Parathyroid adenoma (tissue), 2 donors: ENCODE measurements around the gene MAPK8IP3.

ENCODE experiments used
- H2AFZ ChIP-seq: fragments of 300-600 bp; sonication (generic); one replicate; pipeline ENCODE4 v1.7.0; 2017; ENCODE audit warnings: antibody characterized with exemption, mild to moderate bottlenecking
- H3K27ac ChIP-seq: fragments of 300-600 bp; sonication (generic); one replicate; pipeline ENCODE4 v1.7.0; 2017
- H3K27me3 ChIP-seq: fragments of 300-600 bp; sonication (generic); one replicate; pipeline ENCODE4 v1.7.0; 2017; ENCODE audit warnings: low read length; ENCODE audit not compliant: control insufficient read depth, insufficient read depth
- H3K36me3 ChIP-seq: fragments of 300-600 bp; sonication (generic); one replicate; pipeline ENCODE4 v1.7.0; 2017; ENCODE audit warnings: low read length; ENCODE audit not compliant: control insufficient read depth, insufficient read depth
- H3K4me1 ChIP-seq: fragments of 300-600 bp; sonication (generic); one replicate; pipeline ENCODE4 v1.7.0; 2017; ENCODE audit warnings: control low read depth
- H3K4me2 ChIP-seq: fragments of 300-600 bp; sonication (generic); one replicate; pipeline ENCODE4 v1.7.0; 2017; ENCODE audit warnings: low read length
- H3K4me3 ChIP-seq: fragments of 300-600 bp; sonication (generic); one replicate; pipeline ENCODE4 v1.7.0; 2017; ENCODE audit warnings: low read depth, low read length
- H3K79me2 ChIP-seq: fragments of 300-600 bp; sonication (generic); one replicate; pipeline ENCODE4 v1.7.0; 2017; ENCODE audit warnings: control low read depth
- H3K9ac ChIP-seq: fragments of 300-600 bp; sonication (generic); one replicate; pipeline ENCODE4 v1.7.0; 2017; ENCODE audit warnings: mild to moderate bottlenecking
- H3K9me3 ChIP-seq: fragments of 300-600 bp; sonication (generic); one replicate; pipeline ENCODE4 v1.7.0; 2017; ENCODE audit warnings: low read length; ENCODE audit not compliant: control insufficient read depth
- TF ChIP-seq, protein P1 (sequence below): fragments of 300-600 bp; sonication (generic); IDR thresholded peaks from one replicate; pipeline ENCODE4 v1.7.0; 2017; ENCODE audit warnings: antibody characterized with exemption, mild to moderate bottlenecking
- donor health status: primary hyperparathyroidism.

The MAPK8IP3 gene

GRCh38 chr16:1743376-1744337, 37.7 kb downstream of the MAPK8IP3 start:
- H3K4me3 ChIP-seq, result no peak overlapping the region
- TF ChIP-seq, protein P1, sequence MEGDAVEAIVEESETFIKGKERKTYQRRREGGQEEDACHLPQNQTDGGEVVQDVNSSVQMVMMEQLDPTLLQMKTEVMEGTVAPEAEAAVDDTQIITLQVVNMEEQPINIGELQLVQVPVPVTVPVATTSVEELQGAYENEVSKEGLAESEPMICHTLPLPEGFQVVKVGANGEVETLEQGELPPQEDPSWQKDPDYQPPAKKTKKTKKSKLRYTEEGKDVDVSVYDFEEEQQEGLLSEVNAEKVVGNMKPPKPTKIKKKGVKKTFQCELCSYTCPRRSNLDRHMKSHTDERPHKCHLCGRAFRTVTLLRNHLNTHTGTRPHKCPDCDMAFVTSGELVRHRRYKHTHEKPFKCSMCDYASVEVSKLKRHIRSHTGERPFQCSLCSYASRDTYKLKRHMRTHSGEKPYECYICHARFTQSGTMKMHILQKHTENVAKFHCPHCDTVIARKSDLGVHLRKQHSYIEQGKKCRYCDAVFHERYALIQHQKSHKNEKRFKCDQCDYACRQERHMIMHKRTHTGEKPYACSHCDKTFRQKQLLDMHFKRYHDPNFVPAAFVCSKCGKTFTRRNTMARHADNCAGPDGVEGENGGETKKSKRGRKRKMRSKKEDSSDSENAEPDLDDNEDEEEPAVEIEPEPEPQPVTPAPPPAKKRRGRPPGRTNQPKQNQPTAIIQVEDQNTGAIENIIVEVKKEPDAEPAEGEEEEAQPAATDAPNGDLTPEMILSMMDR, result no peak
- no peaks in the 10 kb centered on the region for H3K36me3 ChIP-seq
- H3K79me2 ChIP-seq, result peaks cover 16% of the 10 kb centered on the region
- no peak overlapping the region for H2AFZ ChIP-seq
- no peak overlapping the region for H3K4me2 ChIP-seq
- no peaks in the 10 kb centered on the region for H3K9me3 ChIP-seq
- no peak overlapping the region for H3K9ac ChIP-seq
- no peaks in the 10 kb centered on the region for H3K27me3 ChIP-seq
- no peak overlapping the region for H3K27ac ChIP-seq
- no peaks in the 10 kb centered on the region for H3K4me1 ChIP-seq

DNA sequence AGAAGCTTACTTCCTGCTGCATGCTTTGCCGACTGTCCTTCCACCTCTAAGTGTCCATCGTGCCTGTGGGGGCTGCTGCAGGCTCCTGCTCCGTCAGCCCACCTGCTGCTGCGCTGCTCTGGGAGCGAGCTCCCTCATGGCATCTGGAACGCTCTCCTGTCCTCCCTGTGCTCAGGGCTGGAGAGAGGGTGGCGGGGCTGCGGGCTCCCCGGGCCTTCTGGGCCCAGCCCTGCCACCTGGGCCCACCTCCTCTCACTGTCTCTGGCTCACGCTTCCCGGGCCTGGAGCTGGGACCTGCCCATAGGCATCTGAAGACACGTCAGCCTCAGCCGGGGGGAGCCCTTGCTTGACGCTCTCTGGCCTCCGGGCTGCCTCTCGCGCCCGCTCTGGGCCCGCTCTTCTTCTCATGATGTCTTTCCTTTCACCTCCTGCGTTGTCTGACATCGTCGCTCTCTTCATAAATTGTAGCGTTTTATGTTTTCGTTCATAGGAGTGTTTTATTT, 38.4 kb downstream of the MAPK8IP3 start:
- Histone ChIP-seq H3K27me3 (no peaks in the 10 kb centered on the region), H2AFZ (no peak overlapping the region), H3K79me2 (peaks cover 15% of the 10 kb centered on the region), H3K9ac (no peak overlapping the region), H3K4me1 (no peaks in the 10 kb centered on the region), H3K9me3 (no peaks in the 10 kb centered on the region), H3K4me2 (no peak overlapping the region), H3K36me3 (no peaks in the 10 kb centered on the region), H3K27ac (no peak overlapping the region), H3K4me3 (no peak overlapping the region)
- TF ChIP-seq, protein P1, result no peak

- no peak overlapping the region for H3K4me3 ChIP-seq
- H3K9me3 ChIP-seq, result no peaks in the 10 kb centered on the region
- H3K4me2 ChIP-seq, result no peak overlapping the region
- no peaks in the 10 kb centered on the region for H3K4me1 ChIP-seq
- no peak overlapping the region for H3K9ac ChIP-seq
- no peaks in the 10 kb centered on the region for H3K36me3 ChIP-seq
- peaks cover 14% of the 10 kb centered on the region for H3K79me2 ChIP-seq
- no peak overlapping the region for H3K27ac ChIP-seq
- H3K27me3 ChIP-seq, result no peaks in the 10 kb centered on the region
- no peak overlapping the region for H2AFZ ChIP-seq
- TF ChIP-seq, protein P1, result no peak
Observed at GRCh38 chr16:1745181-1745899, 39.3 kb downstream of the MAPK8IP3 start.

DNA sequence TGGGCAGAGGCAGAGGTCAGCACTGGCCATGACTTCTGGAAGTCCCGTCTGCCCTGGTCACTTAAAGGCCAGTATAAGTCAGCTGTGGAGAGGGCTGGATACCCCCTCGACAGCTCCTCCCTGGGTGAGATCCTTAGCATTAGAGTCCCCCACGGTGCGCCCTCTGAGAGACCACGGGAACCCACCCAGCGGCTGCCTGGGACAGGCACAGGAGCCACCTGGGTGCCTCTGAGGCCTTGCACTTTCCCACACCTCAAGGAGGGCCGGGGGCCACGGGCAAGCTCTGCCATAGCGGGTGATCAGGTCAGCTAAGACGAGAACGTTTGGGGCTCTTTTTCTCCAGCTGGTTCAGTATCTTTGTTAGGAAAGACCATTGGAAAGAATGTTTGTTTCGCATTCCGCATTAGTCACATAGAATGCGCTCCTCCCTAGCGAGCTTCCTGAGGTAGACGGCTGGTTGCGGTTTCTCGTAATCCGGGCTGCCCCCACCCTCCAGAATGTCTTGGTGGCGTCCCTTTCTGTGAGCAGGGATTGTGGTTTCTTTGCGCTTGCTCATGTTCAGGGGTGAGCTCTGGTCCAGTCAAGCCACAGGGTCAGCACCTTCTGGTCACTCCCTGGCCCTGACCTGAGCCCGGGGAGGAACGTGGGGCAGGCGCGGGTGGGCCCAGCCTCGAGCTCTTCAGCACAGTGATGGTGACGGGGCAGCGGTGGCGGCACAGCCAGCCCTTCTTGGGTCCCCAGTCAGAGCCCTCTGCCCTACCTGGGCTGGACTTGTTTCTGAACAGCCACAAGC, 40.1 kb downstream of the MAPK8IP3 start:
- H3K4me2 ChIP-seq, result no peak overlapping the region
- H2AFZ ChIP-seq, result no peak overlapping the region
- no peak overlapping the region for H3K27ac ChIP-seq
- no peak overlapping the region for H3K9ac ChIP-seq
- no peaks in the 10 kb centered on the region for H3K4me1 ChIP-seq
- H3K36me3 ChIP-seq, result no peaks in the 10 kb centered on the region
- no peaks in the 10 kb centered on the region for H3K9me3 ChIP-seq
- TF ChIP-seq, protein P1, result no peak
- H3K27me3 ChIP-seq, result no peaks in the 10 kb centered on the region
- H3K79me2 ChIP-seq, result peaks cover 8% of the 10 kb centered on the region
- no peak overlapping the region for H3K4me3 ChIP-seq
